Astrocyte (in vitro differentiated cells and primary cell): ENCODE results near the gene METRN. TPM values are rescaled to one million over a fixed set of nuclear protein-coding genes. Genes with fewer than 3 reads are reported as not detected.

Experiments used
- DNase-seq: peaks from one replicate; pipeline ENCODE4 v3.0.0-alpha.2; 2010; ENCODE audit warnings: low read depth
- FAIRE-seq: peaks from 2 replicates; lab custom pipeline; 2011; peaks lifted over from hg19 to GRCh38; lab: Jason Lieb, UNC
- H2AFZ ChIP-seq: 2 replicates; pipeline ENCODE4 v1.6.0; 2012; ENCODE audit warnings: low read depth, low read length, inconsistent platforms
- H3K27ac ChIP-seq: 2 replicates; pipeline ENCODE4 v1.5.1; 2011; ENCODE audit warnings: low read depth, low read length, inconsistent platforms
- H3K27me3 ChIP-seq: 2 replicates; pipeline ENCODE4 v1.6.0; 2011; ENCODE audit warnings: low read length, inconsistent platforms; ENCODE audit not compliant: insufficient read depth
- H3K36me3 ChIP-seq: 2 replicates; pipeline ENCODE4 v1.5.1; 2011; ENCODE audit warnings: low read length, inconsistent platforms; ENCODE audit not compliant: insufficient read depth
- H3K4me1 ChIP-seq: 2 replicates; pipeline ENCODE4 v1.5.1; 2011; ENCODE audit warnings: low read length, inconsistent platforms; ENCODE audit not compliant: insufficient read depth
- H3K4me2 ChIP-seq: 2 replicates; pipeline ENCODE4 v1.6.0; 2012; ENCODE audit warnings: low read length, inconsistent platforms
- H3K4me3 ChIP-seq: 2 replicates; pipeline ENCODE4 v1.5.1; 2011; ENCODE audit warnings: low read depth, mild to moderate bottlenecking, low read length, inconsistent platforms; ENCODE audit not compliant: insufficient read depth
- H3K79me2 ChIP-seq: 2 replicates; pipeline ENCODE4 v1.6.0; 2012; ENCODE audit warnings: mild to moderate bottlenecking, low read length, inconsistent platforms; ENCODE audit not compliant: insufficient read depth
- H3K9ac ChIP-seq: 2 replicates; pipeline ENCODE4 v1.6.0; 2012; ENCODE audit warnings: mild to moderate bottlenecking, low read length, inconsistent platforms
- H3K9me3 ChIP-seq: 2 replicates; pipeline ENCODE4 v1.5.1; 2012; ENCODE audit warnings: low read depth, mild to moderate bottlenecking, low read length, inconsistent platforms; ENCODE audit not compliant: insufficient read depth
- H4K20me1 ChIP-seq: 2 replicates; pipeline ENCODE4 v1.6.0; 2012; ENCODE audit warnings: low read length, inconsistent platforms; ENCODE audit not compliant: insufficient read depth
- H3K27ac Mint-ChIP-seq: one replicate; pipeline ENCODE4 v1.8.0; 2021; ENCODE audit warnings: mild to moderate bottlenecking, mixed read lengths; ENCODE audit not compliant: unreplicated experiment
- H3K27me3 Mint-ChIP-seq: one replicate; pipeline ENCODE4 v1.8.0; 2021; ENCODE audit warnings: low read depth, mixed read lengths; ENCODE audit not compliant: unreplicated experiment
- H3K36me3 Mint-ChIP-seq: one replicate; pipeline ENCODE4 v1.8.0; 2021; ENCODE audit warnings: low read depth, mixed read lengths; ENCODE audit not compliant: unreplicated experiment
- H3K4me1 Mint-ChIP-seq: one replicate; pipeline ENCODE4 v1.8.0; 2021; ENCODE audit warnings: low read depth, mixed read lengths; ENCODE audit not compliant: unreplicated experiment
- H3K4me3 Mint-ChIP-seq: one replicate; pipeline ENCODE4 v1.8.0; 2021; ENCODE audit warnings: mild to moderate bottlenecking, moderate library complexity, mixed read lengths; ENCODE audit not compliant: unreplicated experiment
- H3K9me3 Mint-ChIP-seq: one replicate; pipeline ENCODE4 v1.8.0; 2021; ENCODE audit warnings: mild to moderate bottlenecking, mixed read lengths; ENCODE audit not compliant: unreplicated experiment
- CTCF ChIP-seq: IDR thresholded peaks from 2 replicates; pipeline ENCODE4 v1.5.1; 2011; ENCODE audit warnings: low read depth, mild to moderate bottlenecking, inconsistent platforms, low read length, moderate library complexity; ENCODE audit not compliant: insufficient read depth
- EZH2 ChIP-seq: IDR thresholded peaks from 2 replicates; pipeline ENCODE4 v1.6.1; 2012; ENCODE audit warnings: mild to moderate bottlenecking, low read length, inconsistent platforms; ENCODE audit not compliant: insufficient read depth
- total RNA-seq: library from RNA; stranded (reverse); gene quantifications from 2 replicates; pipeline ENCODE4 v1.2.1, GENCODE V29; 2021

Gene METRN
- total RNA-seq, 1 donor from 2014 or later: 31.5 TPM

- H3K9me3 ChIP-seq: no peaks in the 10 kb centered on the region
- DNase-seq (no peak), FAIRE-seq (no peak)
- Mint-ChIP-seq H3K4me1 (peaks cover 2% of the 10 kb centered on the region), H3K9me3 (peaks cover 5% of the 10 kb centered on the region), H3K4me3 (no peak overlapping the region), H3K27ac (no peak overlapping the region), H3K27me3 (peaks cover 15% of the 10 kb centered on the region), H3K36me3 (peaks cover 1% of the 10 kb centered on the region)
- H3K4me3 ChIP-seq: no peak overlapping the region
- H3K27ac ChIP-seq: no peak overlapping the region
- peaks cover 2% of the 10 kb centered on the region for H3K27me3 ChIP-seq
- H3K4me1 ChIP-seq: peaks cover 7% of the 10 kb centered on the region
- no peak overlapping the region for H3K4me2 ChIP-seq
- H3K9ac ChIP-seq: no peak overlapping the region
- no peaks in the 10 kb centered on the region for H3K79me2 ChIP-seq
- TF ChIP-seq EZH2 (no peak), CTCF (no peak)
- H3K36me3 ChIP-seq: no peaks in the 10 kb centered on the region
- no peaks in the 10 kb centered on the region for H4K20me1 ChIP-seq
- no peak overlapping the region for H2AFZ ChIP-seq
Observed at GRCh38 chr16:754656-755055, 39.7 kb downstream of the METRN start.

GRCh38 chr16:756428-756827, 41.5 kb downstream of the METRN start:
- Histone ChIP-seq H4K20me1 (no peaks in the 10 kb centered on the region), H3K27ac (no peak overlapping the region), H3K4me1 (peaks cover 12% of the 10 kb centered on the region), H3K79me2 (no peaks in the 10 kb centered on the region), H3K36me3 (no peaks in the 10 kb centered on the region), H3K9me3 (no peaks in the 10 kb centered on the region), H3K9ac (no peak overlapping the region), H3K4me2 (no peak overlapping the region), H2AFZ (no peak overlapping the region), H3K27me3 (peaks cover 2% of the 10 kb centered on the region), H3K4me3 (no peak overlapping the region)
- H3K36me3 Mint-ChIP-seq: peaks cover 3% of the 10 kb centered on the region
- H3K9me3 Mint-ChIP-seq: peaks cover 5% of the 10 kb centered on the region
- no peak for TF ChIP-seq EZH2
- no peak for TF ChIP-seq CTCF
- no peak overlapping the region for H3K4me3 Mint-ChIP-seq
- peaks cover 2% of the 10 kb centered on the region for H3K4me1 Mint-ChIP-seq
- no peak overlapping the region for H3K27ac Mint-ChIP-seq
- peaks cover 15% of the 10 kb centered on the region for H3K27me3 Mint-ChIP-seq
- FAIRE-seq: no peak
- DNase-seq: no peak

DNA sequence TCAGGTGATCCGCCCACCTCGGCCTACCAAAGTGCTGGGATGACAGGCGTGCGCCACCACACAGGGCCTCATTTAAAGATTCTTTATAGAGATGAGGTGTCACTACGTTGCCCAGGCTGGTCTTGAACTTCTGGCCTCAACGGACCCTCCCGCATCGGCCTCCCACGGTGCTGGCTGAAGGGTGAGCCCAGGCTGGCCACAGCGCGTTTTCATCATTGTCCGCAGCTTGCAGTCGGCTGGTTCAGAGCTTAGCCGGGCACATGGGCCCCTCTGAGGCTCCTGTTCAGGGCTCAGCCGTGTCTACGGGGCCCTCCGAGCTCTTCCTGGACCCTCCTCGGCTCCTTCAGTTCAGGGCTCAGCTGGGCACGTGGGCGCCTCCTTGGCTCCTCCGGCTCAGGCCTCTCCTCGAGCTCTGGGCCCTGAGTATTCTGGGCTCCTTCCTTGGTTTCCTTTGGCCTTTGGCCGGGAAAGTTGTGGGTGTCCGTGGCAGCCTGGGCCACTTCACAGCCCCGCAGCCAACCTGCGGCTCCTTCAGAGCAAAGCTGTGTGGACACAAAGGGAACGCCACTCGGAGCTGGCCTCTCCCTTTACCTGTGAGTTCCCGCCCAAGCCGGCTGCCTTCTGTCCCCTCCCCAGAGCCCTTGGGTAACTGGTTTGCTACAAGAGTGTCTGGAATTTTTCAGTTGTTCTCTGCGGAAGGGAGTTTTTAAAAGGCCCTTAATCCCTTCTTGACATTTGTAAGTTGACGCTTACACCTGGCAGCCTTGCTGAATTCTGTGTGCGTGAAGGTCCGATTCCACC, 44.4 kb downstream of the METRN start:
- Histone ChIP-seq H3K4me3 (no peak overlapping the region), H3K9me3 (no peaks in the 10 kb centered on the region), H4K20me1 (no peaks in the 10 kb centered on the region), H3K79me2 (no peaks in the 10 kb centered on the region), H3K27ac (no peak overlapping the region), H3K27me3 (no peaks in the 10 kb centered on the region), H3K4me2 (no peak overlapping the region), H3K36me3 (no peaks in the 10 kb centered on the region), H2AFZ (no peak overlapping the region), H3K9ac (no peak overlapping the region), H3K4me1 (peaks cover 7% of the 10 kb centered on the region)
- TF ChIP-seq EZH2: no peak
- TF ChIP-seq CTCF: no peak
- H3K36me3 Mint-ChIP-seq: peaks cover 3% of the 10 kb centered on the region
- no peak overlapping the region for H3K4me3 Mint-ChIP-seq
- no peaks in the 10 kb centered on the region for H3K4me1 Mint-ChIP-seq
- no peak for FAIRE-seq
- no peak overlapping the region for H3K27ac Mint-ChIP-seq
- DNase-seq: no peak
- peaks cover 8% of the 10 kb centered on the region for H3K27me3 Mint-ChIP-seq
- peaks cover 5% of the 10 kb centered on the region for H3K9me3 Mint-ChIP-seq
